Small intestine (tissue), 7 donors: ENCODE data around the gene PRDM16. TPM values are rescaled to one million over a fixed set of nuclear protein-coding genes. Genes with fewer than 3 reads are reported as not detected.

Source experiments
- DNase-seq, 2 donors: peaks; one replicate each; pipeline versions ENCODE4 v3.0.0 to v3.0.0-alpha.2; 2013
- FAIRE-seq: peaks from 2 replicates; lab custom pipeline; 2012; peaks lifted over from hg19 to GRCh38; lab: Jason Lieb, UNC
- H3K27ac ChIP-seq, 3 donors: one replicate each; pipeline ENCODE4 v1.5.1; 2013; ENCODE audit warnings: low read length in 2 of 3, mild to moderate bottlenecking in 2 of 3, control low read depth in 1 of 3, inconsistent platforms in 1 of 3, low read depth in 1 of 3, moderate library complexity in 1 of 3
- H3K27me3 ChIP-seq, 3 donors: one replicate each; pipeline ENCODE4 v1.6.1; 2013; ENCODE audit warnings: low read length in 3 of 3, inconsistent platforms in 1 of 3; ENCODE audit not compliant: control insufficient read depth in 3 of 3, insufficient read depth in 3 of 3
- H3K36me3 ChIP-seq, 3 donors: one replicate each; pipeline ENCODE4 v1.6.1; 2013; ENCODE audit warnings: low read length in 3 of 3, inconsistent platforms in 1 of 3, low read depth in 1 of 3, mild to moderate bottlenecking in 1 of 3, moderate library complexity in 1 of 3; ENCODE audit not compliant: control insufficient read depth in 3 of 3, insufficient read depth in 2 of 3
- H3K4me1 ChIP-seq, 3 donors: one replicate each; pipeline ENCODE4 v1.6.1; 2013; ENCODE audit warnings: low read length in 2 of 3, inconsistent platforms in 1 of 3, low read depth in 1 of 3, mild to moderate bottlenecking in 1 of 3, moderate library complexity in 1 of 3; ENCODE audit not compliant: control insufficient read depth in 3 of 3, insufficient read depth in 2 of 3
- H3K4me3 ChIP-seq, 3 donors: one replicate each; pipeline ENCODE4 v1.5.1; 2013; ENCODE audit warnings: low read length in 3 of 3, control low read depth in 1 of 3, inconsistent platforms in 1 of 3, low read depth in 1 of 3, mild to moderate bottlenecking in 1 of 3, moderate library complexity in 1 of 3
- H3K9me3 ChIP-seq, 2 donors: one replicate each; pipeline ENCODE4 v1.6.1; 2013; ENCODE audit warnings: low read depth in 1 of 2, low read length in 1 of 2; ENCODE audit not compliant: control insufficient read depth in 2 of 2, insufficient read depth in 1 of 2
- WGBS, 3 donors: extraction: QIAGEN DNeasy Blood & Tissue Kit; methylation state at CpG; one replicate each; pipeline ENCODE4 v1.1.7; 2013; 5-methylcytosine and 5-hydroxymethylcytosine counted together
- polyA plus RNA-seq, 4 donors: library from polyadenylated mRNA; stranded (reverse) in 3 of 4; unstranded in 1 of 4; fragments of 200-250 nt in 3 of 4; fragments of 120-200 nt in 1 of 4; gene quantifications; one replicate each; pipeline versions ENCODE4 v1.2.1 to v1.2.3, GENCODE V29; 2013
- donor health status: healthy with polysubstance abuse.
- donor health status: control.
- donor health status: control.
- donor health status: Bipolar disorder and iron deficiency.
- donor health status: healthy.

PRDM16 gene
- polyA plus RNA-seq, 4 donors = 5.4 to 11.4 (median 8.2) TPM

- DNase-seq (no peak), FAIRE-seq (no peak)
- peaks cover 0 to 16% (median 0%) of the 10 kb centered on the region in 3 donors for H3K4me1 ChIP-seq
- WGBS, 3 donors = 78 to 86% (median 82%) methylated on average over 20 of the region's 20 CpGs
- H3K4me3 ChIP-seq = no peak overlapping the region
- H3K27ac ChIP-seq = no peak overlapping the region
- no peaks in the 10 kb centered on the region for H3K27me3 ChIP-seq
- peaks cover 0 to 83% (median 7%) of the 10 kb centered on the region in 3 donors for H3K36me3 ChIP-seq
- H3K9me3 ChIP-seq = no peaks in the 10 kb centered on the region
Measured at GRCh38 chr1:3473381-3473844, 404.4 kb downstream of the PRDM16 start.

- no peaks in the 10 kb centered on the region for H3K27me3 ChIP-seq
- FAIRE-seq (no peak), DNase-seq (no peak)
- 92 to 93% (median 92%) methylated on average over 8 of the region's 8 CpGs for WGBS, 3 donors
- H3K36me3 ChIP-seq = peaks cover 0 to 83% (median 7%) of the 10 kb centered on the region in 3 donors
- H3K9me3 ChIP-seq = no peaks in the 10 kb centered on the region
- no peak overlapping the region for H3K4me3 ChIP-seq
- no peak overlapping the region for H3K27ac ChIP-seq
- H3K4me1 ChIP-seq = peaks cover 0 to 16% (median 0%) of the 10 kb centered on the region in 3 donors
Measured at GRCh38 chr1:3474016-3474415, 405.0 kb downstream of the PRDM16 start.

- FAIRE-seq = no peak
- Histone ChIP-seq H3K27me3 (no peaks in the 10 kb centered on the region), H3K4me3 (no peak overlapping the region), H3K36me3 (peaks cover 0 to 83% (median 7%) of the 10 kb centered on the region in 3 donors), H3K4me1 (peaks cover 0 to 17% (median 0%) of the 10 kb centered on the region in 3 donors), H3K9me3 (no peaks in the 10 kb centered on the region), H3K27ac (no peak overlapping the region)
- 63 to 68% (median 64%) methylated on average over 8 to 10 of the region's 10 CpGs for WGBS, 3 donors
- no peak for DNase-seq
Measured at GRCh38 chr1:3474421-3474820, 405.4 kb downstream of the PRDM16 start.

GRCh38 chr1:3475839-3476573 is 407.0 kb downstream of the PRDM16 start:
- Histone ChIP-seq H3K36me3 (peaks cover 0 to 85% (median 7%) of the 10 kb centered on the region in 3 donors), H3K27ac (no peak overlapping the region), H3K4me1 (peaks cover 0 to 27% (median 4%) of the 10 kb centered on the region in 3 donors), H3K4me3 (no peak overlapping the region), H3K27me3 (no peaks in the 10 kb centered on the region), H3K9me3 (no peaks in the 10 kb centered on the region)
- DNase-seq (no peak), FAIRE-seq (no peak)
- 85 to 93% (median 87%) methylated on average over 14 of the region's 14 CpGs for WGBS, 3 donors

- Histone ChIP-seq H3K27ac (no peak overlapping the region), H3K9me3 (no peaks in the 10 kb centered on the region), H3K4me1 (peaks cover 0 to 27% (median 4%) of the 10 kb centered on the region in 3 donors), H3K27me3 (no peaks in the 10 kb centered on the region), H3K36me3 (peaks cover 0 to 85% (median 7%) of the 10 kb centered on the region in 3 donors), H3K4me3 (no peak overlapping the region)
- WGBS, 3 donors = 88 to 92% (median 92%) methylated on average over 13 to 16 of the region's 16 CpGs
- DNase-seq (no peak), FAIRE-seq (no peak)
Measured at GRCh38 chr1:3476666-3477065, 407.7 kb downstream of the PRDM16 start.

GRCh38 chr1:3477241-3477995 is 408.4 kb downstream of the PRDM16 start:
- Histone ChIP-seq H3K9me3 (no peaks in the 10 kb centered on the region), H3K27me3 (no peaks in the 10 kb centered on the region), H3K4me1 (peaks cover 0 to 28% (median 4%) of the 10 kb centered on the region in 3 donors), H3K27ac (no peak overlapping the region), H3K36me3 (peaks cover 0 to 81% (median 7%) of the 10 kb centered on the region in 3 donors), H3K4me3 (no peak overlapping the region)
- WGBS, 3 donors = 74 to 82% (median 80%) methylated on average over 21 to 28 of the region's 28 CpGs
- DNase-seq (no peak), FAIRE-seq (no peak)

GRCh38 chr1:3478187-3478586 is 409.2 kb downstream of the PRDM16 start:
- Histone ChIP-seq H3K4me3 (no peak overlapping the region), H3K9me3 (no peaks in the 10 kb centered on the region), H3K36me3 (peaks cover 0 to 81% (median 3%) of the 10 kb centered on the region in 3 donors), H3K27me3 (no peaks in the 10 kb centered on the region), H3K27ac (no peak overlapping the region), H3K4me1 (peaks cover 0 to 33% (median 4%) of the 10 kb centered on the region in 3 donors)
- no peak for FAIRE-seq
- 76 to 86% (median 77%) methylated on average over 20 to 24 of the region's 24 CpGs for WGBS, 3 donors
- DNase-seq = no peak
